ENCODE data around the gene SLC18A2. TPM values are rescaled to one million over a fixed set of nuclear protein-coding genes. Genes with fewer than 3 reads are reported as not detected.

The SLC18A2 gene
- total RNA-seq, 5 donors from 2014 or later (not counting 1 experiment from before 2014, with no cell fraction given) = 0.18 to 2.9 (median 1.0) TPM

- peak in 3 of 4 experiments; percentile 40 to 44 (median 41) for ATAC-seq (replicated peaks in 1 of 4)
- H3K4me3 ChIP-seq (ENCODE audit: control insufficient read depth in 1 of 2, extremely low read depth in 1 of 2, low read length in 1 of 2) = peak overlapping the region in 1 of 2 donors; percentile 39
Measured at GRCh38 chr10:117241541-117242462, 888 bp downstream of the SLC18A2 start.

GRCh38 chr10:117242463-117242832, 1.5 kb downstream of the SLC18A2 start:
- H3K9me3 ChIP-seq = no peaks in the 10 kb centered on the region
- H3K27ac Mint-ChIP-seq = no peak overlapping the region

More at GRCh38 chr10:117241541-117242462, 888 bp downstream of the SLC18A2 start:
- no peaks in the 10 kb centered on the region for H3K9me3 ChIP-seq
- H3K36me3 ChIP-seq (ENCODE audit: control insufficient read depth in 2 of 2, extremely low read depth in 1 of 2, insufficient read depth in 1 of 2, low read length in 1 of 2) = no peaks in the 10 kb centered on the region
- H3K27me3 ChIP-seq (replicated peaks in 1 of 2; ENCODE audit: control insufficient read depth in 2 of 2, extremely low read depth in 1 of 2, insufficient read depth in 2 of 2, low read length in 1 of 2) = peaks cover 0 to 47% of the 10 kb centered on the region in 2 experiments
- Mint-ChIP-seq H3K4me3 (peak overlapping the region; percentile 41 to 74 (median 54)), H3K9me3 (peaks cover 0 to 4% (median 0%) of the 10 kb centered on the region in 3 donors), H3K36me3 (no peaks in the 10 kb centered on the region), H3K27me3 (peaks cover 38 to 59% of the 10 kb centered on the region in 2 donors), H3K4me1 (peaks cover 4 to 13% (median 5%) of the 10 kb centered on the region in 3 donors), H3K27ac (peak overlapping the region in 1 of 2 donors; percentile 32)
- H3K4me1 ChIP-seq (ENCODE audit: control insufficient read depth in 1 of 2, extremely low read depth in 1 of 2, insufficient read depth in 2 of 2, low read length in 2 of 2) = peaks cover 0 to 12% of the 10 kb centered on the region in 2 experiments
- no peak overlapping the region for H3K27ac ChIP-seq (ENCODE audit: low read length)
- no peak for DNase-seq
- CTCF ChIA-PET = no interaction called here
- WGBS (ENCODE audit: insufficient coverage) = 3% methylated on average over 42 of the region's 56 CpGs
- POLR2A ChIA-PET = no interaction called here

GRCh38 chr10:117246997-117247671, 6.2 kb downstream of the SLC18A2 start:
- H3K36me3 Mint-ChIP-seq = no peaks in the 10 kb centered on the region
- Histone ChIP-seq H3K4me3 (ENCODE audit: control insufficient read depth in 1 of 2, extremely low read depth in 1 of 2, low read length in 1 of 2) (peak overlapping the region in 1 of 2 donors; percentile 1), H3K27ac (ENCODE audit: low read length) (no peak overlapping the region), H3K4me1 (ENCODE audit: control insufficient read depth in 1 of 2, extremely low read depth in 1 of 2, insufficient read depth in 2 of 2, low read length in 2 of 2) (peaks cover 9 to 39% of the 10 kb centered on the region in 2 experiments), H3K27me3 (replicated peaks in 1 of 2; ENCODE audit: control insufficient read depth in 2 of 2, extremely low read depth in 1 of 2, insufficient read depth in 2 of 2, low read length in 1 of 2) (peaks cover 0 to 41% of the 10 kb centered on the region in 2 experiments), H3K9me3 (no peaks in the 10 kb centered on the region), H3K36me3 (ENCODE audit: control insufficient read depth in 2 of 2, extremely low read depth in 1 of 2, insufficient read depth in 1 of 2, low read length in 1 of 2) (no peaks in the 10 kb centered on the region)
- H3K9me3 Mint-ChIP-seq = no peaks in the 10 kb centered on the region
- H3K27ac Mint-ChIP-seq = no peak overlapping the region
- peaks cover 36 to 59% of the 10 kb centered on the region in 2 donors for H3K27me3 Mint-ChIP-seq
- WGBS (ENCODE audit: insufficient coverage) = 37% methylated on average over 3 of the region's 3 CpGs
- H3K4me3 Mint-ChIP-seq = no peak overlapping the region
- ATAC-seq (replicated peaks in 1 of 4) = peak in 2 of 4 experiments; percentile 31 to 61
- ChIA-PET POLR2A (no interaction called here), CTCF (no interaction called here)
- H3K4me1 Mint-ChIP-seq = peaks cover 9 to 19% (median 18%) of the 10 kb centered on the region in 3 donors
- no peak for DNase-seq

More at GRCh38 chr10:117242463-117242832, 1.5 kb downstream of the SLC18A2 start:
- CTCF ChIA-PET = no interaction called here
- Mint-ChIP-seq H3K36me3 (no peaks in the 10 kb centered on the region), H3K4me1 (peaks cover 9 to 14% (median 10%) of the 10 kb centered on the region in 3 donors), H3K9me3 (peaks cover 0 to under 1% (median 0%) of the 10 kb centered on the region in 3 donors), H3K4me3 (peak overlapping the region in 1 of 3 donors; percentile 74), H3K27me3 (peaks cover 44 to 63% of the 10 kb centered on the region in 2 donors)
- 85% methylated on average over 4 of the region's 8 CpGs for WGBS (ENCODE audit: insufficient coverage)
- H3K4me3 ChIP-seq (ENCODE audit: control insufficient read depth in 1 of 2, extremely low read depth in 1 of 2, low read length in 1 of 2) = no peak overlapping the region
- no peak for DNase-seq
- peaks cover 0 to 48% of the 10 kb centered on the region in 2 experiments for H3K27me3 ChIP-seq (replicated peaks in 1 of 2; ENCODE audit: control insufficient read depth in 2 of 2, extremely low read depth in 1 of 2, insufficient read depth in 2 of 2, low read length in 1 of 2)
- no peaks in the 10 kb centered on the region for H3K36me3 ChIP-seq (ENCODE audit: control insufficient read depth in 2 of 2, extremely low read depth in 1 of 2, insufficient read depth in 1 of 2, low read length in 1 of 2)
- H3K27ac ChIP-seq (ENCODE audit: low read length) = no peak overlapping the region
- no peak for ATAC-seq (replicated peaks in 1 of 4)
- POLR2A ChIA-PET = no interaction called here
- peaks cover 2 to 15% of the 10 kb centered on the region in 2 experiments for H3K4me1 ChIP-seq (ENCODE audit: control insufficient read depth in 1 of 2, extremely low read depth in 1 of 2, insufficient read depth in 2 of 2, low read length in 2 of 2)

- H3K4me3 ChIP-seq (ENCODE audit: control insufficient read depth in 1 of 2, extremely low read depth in 1 of 2, low read length in 1 of 2) = no peak overlapping the region
- no peaks in the 10 kb centered on the region for H3K9me3 ChIP-seq
- ChIA-PET CTCF (interaction anchor here in 1 of 2 donors (1.0 kb wide), 1 partner anchor 71 kb away, joined by 3 read pairs; no protein-coding TSS in a partner anchor), POLR2A (no interaction called here)
- H3K36me3 Mint-ChIP-seq = no peaks in the 10 kb centered on the region
- WGBS (ENCODE audit: insufficient coverage) = 32% methylated on average over 4 of the region's 10 CpGs
- peaks cover 22 to 41% of the 10 kb centered on the region in 2 donors for H3K27me3 Mint-ChIP-seq
- H3K4me1 ChIP-seq (ENCODE audit: control insufficient read depth in 1 of 2, extremely low read depth in 1 of 2, insufficient read depth in 2 of 2, low read length in 2 of 2) = peaks cover 9 to 39% of the 10 kb centered on the region in 2 experiments
- no peak for ATAC-seq (replicated peaks in 1 of 4)
- H3K27me3 ChIP-seq (replicated peaks in 1 of 2; ENCODE audit: control insufficient read depth in 2 of 2, extremely low read depth in 1 of 2, insufficient read depth in 2 of 2, low read length in 1 of 2) = peaks cover 0 to 31% of the 10 kb centered on the region in 2 experiments
- peak overlapping the region in 1 of 2 donors; percentile 23 for H3K27ac Mint-ChIP-seq
- no peak overlapping the region for H3K27ac ChIP-seq (ENCODE audit: low read length)
- no peaks in the 10 kb centered on the region for H3K9me3 Mint-ChIP-seq
- H3K4me1 Mint-ChIP-seq = peaks cover 8 to 19% (median 17%) of the 10 kb centered on the region in 3 donors
- DNase-seq = no peak
- peak overlapping the region in 1 of 3 donors; percentile 37 for H3K4me3 Mint-ChIP-seq
- H3K36me3 ChIP-seq (ENCODE audit: control insufficient read depth in 2 of 2, extremely low read depth in 1 of 2, insufficient read depth in 1 of 2, low read length in 1 of 2) = no peaks in the 10 kb centered on the region
Measured at GRCh38 chr10:117248750-117249465, 8.0 kb downstream of the SLC18A2 start.

- CTCF ChIA-PET = interaction anchor here in 1 of 2 donors (1.0 kb wide), 1 partner anchor 70 kb away, joined by 3 read pairs; no protein-coding TSS in a partner anchor
- peaks cover 8 to 19% (median 17%) of the 10 kb centered on the region in 3 donors for H3K4me1 Mint-ChIP-seq
- POLR2A ChIA-PET = no interaction called here
- peaks cover 18 to 36% of the 10 kb centered on the region in 2 donors for H3K27me3 Mint-ChIP-seq
- peaks cover 0 to 3% of the 10 kb centered on the region in 2 donors for H3K36me3 ChIP-seq (ENCODE audit: control insufficient read depth in 2 of 2, extremely low read depth in 1 of 2, insufficient read depth in 1 of 2, low read length in 1 of 2)
- no peaks in the 10 kb centered on the region for H3K9me3 ChIP-seq
- no peak for ATAC-seq (replicated peaks in 1 of 4)
- peak overlapping the region in 1 of 3 donors; percentile 37 for H3K4me3 Mint-ChIP-seq
- peaks cover 9 to 34% of the 10 kb centered on the region in 2 experiments for H3K4me1 ChIP-seq (ENCODE audit: control insufficient read depth in 1 of 2, extremely low read depth in 1 of 2, insufficient read depth in 2 of 2, low read length in 2 of 2)
- DNase-seq = no peak
- H3K27ac ChIP-seq (ENCODE audit: low read length) = no peak overlapping the region
- peaks cover 0 to 34% of the 10 kb centered on the region in 2 experiments for H3K27me3 ChIP-seq (replicated peaks in 1 of 2; ENCODE audit: control insufficient read depth in 2 of 2, extremely low read depth in 1 of 2, insufficient read depth in 2 of 2, low read length in 1 of 2)
- 42% methylated on average over 3 of the region's 6 CpGs for WGBS (ENCODE audit: insufficient coverage)
- H3K27ac Mint-ChIP-seq = no peak overlapping the region
- H3K4me3 ChIP-seq (ENCODE audit: control insufficient read depth in 1 of 2, extremely low read depth in 1 of 2, low read length in 1 of 2) = no peak overlapping the region
- H3K9me3 Mint-ChIP-seq = no peaks in the 10 kb centered on the region
- no peaks in the 10 kb centered on the region for H3K36me3 Mint-ChIP-seq
Measured at GRCh38 chr10:117249493-117250093, 8.7 kb downstream of the SLC18A2 start.
